Activated T-cell treated with anti-CD3 and anti-CD28 coated beads for 24 hours (primary cell): Measurements from ENCODE around the gene HABP4.

ENCODE experiments used
- DNase-seq: peaks from one replicate; pipeline ENCODE4 v3.0.0-alpha.2; 2020; ENCODE audit warnings: low read depth

HABP4 gene

DNA sequence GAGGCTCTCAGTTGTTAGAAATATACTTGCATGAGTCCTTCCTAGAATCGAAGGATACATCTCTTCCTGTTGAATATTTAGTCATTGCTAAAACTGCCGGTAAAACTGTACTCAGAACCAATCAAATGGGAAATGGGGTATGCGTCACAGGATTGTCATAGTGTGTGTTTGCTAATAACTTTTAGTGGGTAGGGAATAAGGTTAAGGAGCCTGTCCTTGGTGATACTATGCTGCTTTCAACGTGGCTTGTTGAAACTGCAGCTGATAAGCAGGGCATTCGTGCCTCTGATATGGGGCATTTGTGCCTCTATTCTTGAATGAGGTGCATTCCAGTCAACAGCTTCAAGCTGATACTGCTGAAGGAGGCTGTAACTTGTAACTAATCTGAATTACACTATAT is 26.6 kb downstream of the HABP4 start:
- DNase-seq, result no peak

GRCh38 chr9:96478829-96479371 is 28.9 kb downstream of the HABP4 start:
- peak; percentile 2 for DNase-seq

DNA sequence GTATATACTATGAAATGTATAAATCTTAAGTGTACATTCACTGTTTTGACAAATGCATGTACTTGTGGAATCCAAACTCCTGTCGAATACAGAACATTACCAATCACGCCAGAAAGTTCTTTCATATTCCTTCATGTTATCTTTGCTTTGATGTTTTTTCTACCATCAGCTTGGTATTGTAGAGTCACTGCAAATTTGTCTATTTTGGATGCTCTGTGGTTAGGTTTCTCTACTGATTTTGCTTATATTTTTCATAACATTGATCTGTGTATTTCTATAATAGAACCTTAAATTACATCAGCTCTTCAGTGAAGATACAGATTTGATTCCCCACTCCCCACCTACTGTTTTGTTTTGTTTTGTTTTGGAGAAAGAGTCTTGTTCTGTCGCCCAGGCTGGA is 30.8 kb downstream of the HABP4 start:
- no peak for DNase-seq

DNA sequence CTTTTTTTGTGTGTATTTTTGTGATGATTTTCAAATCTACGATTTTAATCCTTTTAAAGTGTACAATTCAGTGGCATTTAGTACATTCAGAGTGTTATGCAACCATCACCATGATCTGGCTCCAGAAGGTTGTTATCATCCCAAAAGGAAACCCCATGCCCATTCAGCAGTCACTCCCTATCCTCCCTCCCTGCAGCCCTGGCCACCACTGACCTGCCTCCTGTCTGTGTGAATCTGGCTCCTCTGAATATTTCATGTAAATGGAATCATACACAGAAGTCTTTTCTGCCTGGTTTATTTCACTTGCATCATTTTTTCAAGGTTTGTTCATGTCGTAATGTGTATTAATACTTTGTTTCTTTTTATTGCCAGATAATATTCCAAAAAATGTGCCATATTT is 32.5 kb downstream of the HABP4 start:
- DNase-seq, result no peak

GRCh38 chr9:96483197-96483596 is 33.2 kb downstream of the HABP4 start:
- DNase-seq, result no peak

GRCh38 chr9:96483733-96484390 is 33.9 kb downstream of the HABP4 start:
- DNase-seq, result no peak

- no peak for DNase-seq
These were observed 34.6 kb downstream of the HABP4 start for GRCh38 chr9:96484521-96484931.

DNA sequence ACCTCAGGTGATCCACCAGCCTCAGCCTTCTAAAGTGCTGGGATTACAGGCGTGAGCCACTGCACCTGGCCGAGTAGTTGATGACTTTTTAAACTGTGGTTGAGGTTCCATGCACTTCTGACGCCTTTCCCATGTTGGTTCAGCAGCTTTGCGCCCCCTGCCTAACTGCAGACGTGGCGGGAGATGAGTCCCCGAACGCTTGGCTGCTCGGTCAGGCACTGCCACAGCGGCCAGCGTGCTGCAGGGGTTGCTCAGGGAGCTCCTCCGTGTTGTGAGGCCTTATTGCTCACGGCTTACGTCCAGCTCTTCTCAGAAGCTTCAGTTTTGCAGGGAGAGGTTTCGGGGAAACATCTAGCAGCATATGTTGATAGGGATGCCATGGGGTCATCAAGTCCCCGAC is 35.3 kb downstream of the HABP4 start:
- DNase-seq, result no peak

DNA sequence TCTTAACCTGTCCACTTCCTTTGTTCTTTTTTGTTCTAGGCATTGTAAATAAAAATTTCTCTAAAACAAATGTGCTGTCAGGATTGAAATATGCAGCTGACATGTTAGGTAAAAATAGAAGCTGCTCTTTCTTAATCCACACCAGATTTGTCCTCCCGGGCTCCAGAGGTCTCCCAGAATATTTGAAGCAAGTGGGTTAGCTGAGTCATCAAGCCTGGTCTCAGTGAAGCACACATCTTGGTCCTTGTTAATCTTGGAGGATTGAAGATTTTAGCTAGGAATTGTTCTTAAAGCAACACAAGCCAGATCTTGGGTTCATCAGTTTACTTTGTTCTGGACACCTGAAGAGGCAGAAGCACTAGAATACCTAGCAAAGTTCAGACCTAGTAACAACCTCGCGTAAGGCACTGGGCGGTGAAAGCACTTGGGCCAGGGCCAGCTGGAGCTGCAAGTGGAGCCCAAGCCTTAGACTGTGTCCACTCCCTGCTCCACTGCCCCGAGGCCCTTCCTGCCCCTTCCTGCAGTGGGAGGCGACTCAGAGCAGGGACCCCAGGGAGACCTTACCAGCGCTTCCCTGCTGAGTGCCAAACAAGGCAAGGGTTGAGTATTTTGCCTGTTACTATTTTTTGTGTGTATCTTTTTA is 36.5 kb downstream of the HABP4 start:
- no peak for DNase-seq

GRCh38 chr9:96487029-96487396 is 37.0 kb downstream of the HABP4 start:
- DNase-seq, result no peak

- DNase-seq, result no peak
These were observed 38.0 kb downstream of the HABP4 start for GRCh38 chr9:96487949-96488348.

GRCh38 chr9:96489482-96489979 is 39.6 kb downstream of the HABP4 start:
- DNase-seq, result no peak

DNA sequence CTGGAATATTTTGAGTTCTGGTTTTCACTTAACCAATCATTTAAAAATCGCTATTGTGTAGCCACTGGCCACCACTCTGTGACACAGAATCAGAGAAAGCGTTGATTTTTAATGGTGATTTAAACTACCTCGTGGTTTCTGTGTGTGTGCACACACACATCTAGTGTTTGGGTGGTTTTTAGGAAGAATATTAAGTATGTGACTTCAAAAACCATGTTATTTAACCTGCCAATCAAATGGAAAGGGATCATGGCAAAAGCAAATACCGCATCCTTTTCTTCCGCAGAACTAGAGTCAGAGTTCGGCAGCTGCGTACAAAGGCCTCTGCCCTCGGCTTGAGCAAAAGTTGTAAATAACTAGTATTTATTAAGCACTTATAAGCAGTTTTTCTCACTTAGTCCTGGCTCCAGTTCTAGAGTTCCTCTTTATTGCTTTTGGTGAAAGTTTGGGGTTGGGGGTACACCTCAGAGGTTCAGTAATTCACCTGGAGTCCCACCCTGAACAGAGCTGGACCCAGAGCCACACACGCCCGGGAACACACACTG is 40.6 kb downstream of the HABP4 start:
- DNase-seq, result no peak

- DNase-seq, result no peak
These were observed 41.3 kb downstream of the HABP4 start for GRCh38 chr9:96491079-96491879.

DNA sequence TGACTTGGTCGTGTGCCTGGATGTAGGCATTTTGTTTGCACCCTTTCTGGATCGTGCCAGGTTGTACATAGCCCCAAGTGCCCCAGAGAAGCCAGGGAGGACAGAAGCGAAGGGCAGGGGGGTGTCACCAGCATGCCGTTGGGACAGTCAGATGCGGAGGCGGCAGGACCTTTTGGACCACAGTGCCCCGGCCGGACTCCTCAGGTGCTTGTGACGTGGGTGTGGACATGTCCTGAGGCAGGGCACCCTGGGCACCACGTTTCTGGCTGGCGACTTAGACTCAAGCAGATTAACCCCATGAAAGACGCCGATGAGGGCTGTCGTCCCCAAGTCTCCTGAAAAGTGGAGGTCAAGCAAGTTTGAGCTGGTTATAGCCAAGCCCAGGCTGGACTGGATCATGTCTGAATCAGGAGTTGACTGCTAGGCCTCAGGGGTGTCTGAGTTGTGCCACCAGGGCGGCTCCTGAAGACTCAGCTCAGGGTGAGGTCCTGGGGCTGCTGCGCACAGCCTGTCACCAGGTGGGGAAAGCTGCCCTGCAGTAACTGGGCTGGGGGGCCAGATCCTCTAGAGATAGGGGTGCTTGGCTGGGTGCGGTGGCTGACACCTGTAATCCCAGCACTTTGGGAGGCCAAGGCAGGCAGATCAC is 42.0 kb downstream of the HABP4 start:
- no peak for DNase-seq

DNA sequence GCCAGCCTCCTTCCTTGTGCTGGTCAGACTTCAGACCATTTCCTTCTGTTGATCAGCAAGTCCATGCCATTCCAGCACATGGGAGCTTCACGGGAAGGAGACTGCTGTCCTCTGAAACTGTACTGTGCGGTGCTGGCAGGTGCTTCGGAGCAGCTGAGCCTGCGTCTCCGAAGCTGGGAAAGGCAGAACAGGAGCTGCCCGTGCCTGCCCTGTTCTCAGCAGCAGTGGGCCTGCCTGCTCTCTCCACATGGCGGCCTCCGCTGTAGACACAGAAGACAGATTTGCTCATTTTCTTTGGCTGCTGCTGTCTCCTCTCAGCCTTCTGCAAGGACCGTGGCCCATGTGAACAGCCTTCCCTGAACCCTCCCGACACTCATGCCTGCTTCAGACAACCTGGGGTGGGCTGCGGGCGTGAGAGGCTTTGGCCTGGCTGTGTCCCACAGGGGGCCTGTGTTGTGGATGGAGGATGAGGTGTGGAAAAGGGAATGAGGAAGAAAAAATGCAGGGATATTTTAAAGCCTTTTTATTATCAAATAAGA is 43.1 kb downstream of the HABP4 start:
- DNase-seq, result no peak

GRCh38 chr9:96493757-96494156 is 43.8 kb downstream of the HABP4 start:
- DNase-seq, result no peak

- DNase-seq, result no peak
These were observed 44.3 kb downstream of the HABP4 start for GRCh38 chr9:96494215-96494800.

DNA sequence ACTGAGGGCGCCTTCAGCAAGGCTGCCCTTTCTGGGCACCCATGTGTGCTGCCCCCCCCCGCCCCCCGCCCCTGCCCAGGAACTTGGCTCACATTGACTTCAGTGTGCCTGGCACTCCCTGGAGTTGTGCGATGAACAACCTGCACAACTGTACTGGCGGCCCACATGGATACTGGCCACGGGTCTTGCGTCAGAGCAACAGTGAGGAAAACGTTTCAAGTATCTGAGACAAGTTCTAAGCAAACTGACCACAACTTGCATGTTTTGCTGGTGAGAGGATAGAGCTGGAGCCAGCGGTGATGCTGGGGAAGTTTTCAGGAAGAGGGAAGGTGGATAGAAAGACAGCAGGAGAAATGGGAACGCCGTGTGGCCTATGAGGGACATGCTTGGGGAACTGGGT is 45.4 kb downstream of the HABP4 start:
- no peak for DNase-seq

DNA sequence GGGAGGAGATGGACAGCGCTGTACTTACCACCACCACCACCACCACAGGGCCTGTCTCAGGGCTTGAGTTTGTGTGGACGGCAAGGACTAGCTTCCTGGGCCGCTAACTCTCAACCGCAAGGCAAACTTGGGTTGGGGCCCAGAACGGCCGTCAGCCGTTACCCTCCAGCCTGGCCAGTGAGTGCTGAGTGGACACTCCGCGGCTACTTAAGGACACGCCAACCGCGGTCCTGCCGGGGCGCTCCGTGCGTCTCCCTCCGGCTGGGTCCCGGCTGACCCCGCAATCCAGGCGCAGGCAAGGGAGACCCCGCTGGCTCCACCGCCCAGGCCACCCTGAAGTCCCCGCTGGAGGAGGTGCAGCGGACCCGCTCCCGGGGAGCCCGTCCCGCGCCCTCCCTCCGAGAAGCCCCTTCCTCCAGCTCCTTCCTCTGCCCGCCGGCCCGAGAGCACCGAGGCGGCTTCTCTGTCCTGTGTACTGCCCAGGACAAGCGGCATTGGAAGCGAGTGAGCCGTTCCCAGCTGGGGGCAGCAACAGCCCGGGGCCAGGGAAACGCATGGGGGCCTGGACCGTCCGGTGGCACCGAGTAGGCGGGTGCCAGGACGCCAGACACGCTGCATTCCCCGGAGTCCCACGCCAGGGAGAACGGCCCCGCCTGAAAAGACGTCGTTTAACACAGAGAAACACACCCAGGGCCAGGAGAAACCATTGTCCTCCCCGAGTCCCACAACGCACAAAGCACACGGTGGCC is 46.6 kb downstream of the HABP4 start:
- no peak for DNase-seq

DNA sequence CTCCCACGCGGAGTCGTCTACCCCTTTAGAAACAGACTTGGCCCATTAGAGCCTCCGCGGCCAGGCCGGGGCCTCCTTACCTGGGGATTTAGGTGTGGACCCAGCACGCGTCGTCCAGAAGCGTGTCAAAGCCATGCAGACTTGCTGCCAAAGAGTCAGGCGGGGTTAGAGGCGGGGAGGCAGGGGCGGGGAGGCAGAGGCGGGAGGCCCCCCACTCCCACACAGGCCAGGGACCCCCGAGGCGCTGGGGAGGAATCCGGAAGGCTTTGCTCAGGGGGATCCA is 47.1 kb downstream of the HABP4 start:
- no peak for DNase-seq
